Upper lobe of left lung (tissue), 6 donors: ENCODE data around the gene YPEL2. TPM values are rescaled to one million over a fixed set of nuclear protein-coding genes. Genes with fewer than 3 reads are reported as not detected.
A peak's percentile ranks its signal among the peaks of the same experiment; 100 is the strongest.

Experiments used
- ATAC-seq, 2 donors: fragments of 200-7000 bp; cut with Tn5 transposase; one replicate each; pipeline ENCODE4 v1.9.1; 2022; ENCODE audit warnings: mild to moderate bottlenecking in 2 of 2, moderate library complexity in 2 of 2; ENCODE audit not compliant: low FRiP score in 2 of 2
- DNase-seq, 2 donors: peaks; one replicate each; pipeline ENCODE4 v3.0.0-alpha.2; 2019 to 2020
- H3K27ac ChIP-seq, 4 donors: fragments of 200-600 bp; sonication (generic); one replicate each; pipeline ENCODE4 v1.5.1; 2016 to 2019
- H3K27me3 ChIP-seq, 4 donors: fragments of 200-600 bp; sonication (generic); one replicate each; pipeline ENCODE4 v1.5.1; 2017 to 2019
- H3K36me3 ChIP-seq, 4 donors: fragments of 200-600 bp; sonication (generic); one replicate each; pipeline ENCODE4 v1.5.1; 2016 to 2019
- H3K4me1 ChIP-seq, 4 donors: fragments of 200-600 bp; sonication (generic); one replicate each; pipeline ENCODE4 v1.5.1; 2018 to 2019
- H3K4me3 ChIP-seq, 4 donors: fragments of 200-600 bp; sonication (generic); one replicate each; pipeline ENCODE4 v1.5.1; 2017 to 2019; ENCODE audit warnings: mild to moderate bottlenecking in 2 of 4, moderate library complexity in 1 of 4
- H3K9me3 ChIP-seq, 4 donors: fragments of 200-600 bp; sonication (generic); one replicate each; pipeline ENCODE4 v1.5.1; 2018 to 2019
- CTCF ChIP-seq, 6 experiments: fragments of 450-650 bp in 4 of 6; fragments of 200-600 bp in 2 of 6; sonication (generic) in 2 of 6; IDR thresholded peaks; one replicate each; pipeline ENCODE4 v1.5.1; 2016 to 2019; ENCODE audit warnings: antibody characterized with exemption in 6 of 6
- EP300 ChIP-seq, 4 donors: sonication (generic); formaldehyde crosslinking; IDR thresholded peaks; one replicate each; pipeline ENCODE4 v1.5.1; 2017; ENCODE audit warnings: antibody characterized with exemption in 4 of 4, control low read depth in 2 of 4
- POLR2A ChIP-seq, 4 donors: fragments of 450-650 bp; IDR thresholded peaks; one replicate each; pipeline ENCODE4 v1.5.1; 2016 to 2017; ENCODE audit warnings: antibody characterized with exemption in 4 of 4, mild to moderate bottlenecking in 2 of 4
- POLR2AphosphoS5 ChIP-seq, 2 donors: sonication (generic); formaldehyde crosslinking; IDR thresholded peaks; one replicate each; pipeline ENCODE4 v1.5.1; 2017; ENCODE audit warnings: antibody characterized with exemption in 2 of 2
- WGBS, 2 donors: methylation state at CpG; one replicate each; pipeline ENCODE4 v1.1.5; 2017 to 2018; 5-methylcytosine and 5-hydroxymethylcytosine counted together
- total RNA-seq, 6 donors: library from RNA; depleted of rRNA in 4 of 6; stranded (reverse); fragments of >200 nt in 4 of 6; gene quantifications; one replicate each; pipeline versions ENCODE4 v1.1.0 to v1.2.1, GENCODE V29; 2016 to 2021
- donor health status: DM: no; HTN: no; CAD: no; lungs with moderate emphysema.
- donor health status: DM: no; HTN: yes; CAD: no; lungs with severe emphysema.

The YPEL2 gene
- total RNA-seq, 6 donors from 2014 or later = 17.5 to 38.8 (median 26.8) TPM

- H3K4me3 ChIP-seq = no peak overlapping the region
- no peaks in the 10 kb centered on the region for H3K9me3 ChIP-seq
- DNase-seq (no peak), ATAC-seq (peak in 1 of 2 donors; percentile 53)
- H3K27me3 ChIP-seq = no peaks in the 10 kb centered on the region
- no peak overlapping the region for H3K27ac ChIP-seq
- no peak for TF ChIP-seq EP300 (IDR thresholded peaks at IDR 0.05)
- TF ChIP-seq CTCF (IDR thresholded peaks at IDR 0.05) = no peak
- no peak for TF ChIP-seq POLR2AphosphoS5 (IDR thresholded peaks at IDR 0.05)
- no peak for TF ChIP-seq POLR2A (IDR thresholded peaks at IDR 0.05)
- 21 to 28% methylated on average over 2 of the region's 2 CpGs for WGBS, 2 donors
- no peaks in the 10 kb centered on the region for H3K36me3 ChIP-seq
- peaks cover 9 to 17% (median 12%) of the 10 kb centered on the region in 4 donors for H3K4me1 ChIP-seq
Measured at GRCh38 chr17:59435238-59435637, 103.8 kb downstream of the YPEL2 start.

GRCh38 chr17:59436900-59437299 is 105.4 kb downstream of the YPEL2 start:
- H3K4me1 ChIP-seq = peaks cover 18 to 27% (median 23%) of the 10 kb centered on the region in 4 donors
- ATAC-seq (no peak), DNase-seq (no peak)
- no peaks in the 10 kb centered on the region for H3K9me3 ChIP-seq
- H3K4me3 ChIP-seq = no peak overlapping the region
- no peaks in the 10 kb centered on the region for H3K36me3 ChIP-seq
- 80 to 96% methylated on average over 1 to 4 of the region's 4 CpGs for WGBS, 2 donors
- TF ChIP-seq CTCF (IDR thresholded peaks at IDR 0.05) (no peak), EP300 (IDR thresholded peaks at IDR 0.05) (no peak), POLR2AphosphoS5 (IDR thresholded peaks at IDR 0.05) (no peak), POLR2A (IDR thresholded peaks at IDR 0.05) (no peak)
- H3K27me3 ChIP-seq = no peaks in the 10 kb centered on the region
- H3K27ac ChIP-seq = no peak overlapping the region

GRCh38 chr17:59437791-59438281 is 106.4 kb downstream of the YPEL2 start:
- TF ChIP-seq POLR2A (IDR thresholded peaks at IDR 0.05) (no peak), EP300 (IDR thresholded peaks at IDR 0.05) (no peak), CTCF (IDR thresholded peaks at IDR 0.05) (no peak), POLR2AphosphoS5 (IDR thresholded peaks at IDR 0.05) (no peak)
- no peak for ATAC-seq
- no peak overlapping the region for H3K4me3 ChIP-seq
- H3K36me3 ChIP-seq = no peaks in the 10 kb centered on the region
- no peaks in the 10 kb centered on the region for H3K9me3 ChIP-seq
- no peak overlapping the region for H3K27ac ChIP-seq
- WGBS, 2 donors = 48 to 66% methylated on average over 12 of the region's 12 CpGs
- H3K4me1 ChIP-seq = peaks cover 18 to 27% (median 23%) of the 10 kb centered on the region in 4 donors
- H3K27me3 ChIP-seq = no peaks in the 10 kb centered on the region
- DNase-seq = no peak

- Histone ChIP-seq H3K9me3 (no peaks in the 10 kb centered on the region), H3K4me3 (no peak overlapping the region), H3K36me3 (no peaks in the 10 kb centered on the region), H3K27me3 (no peaks in the 10 kb centered on the region), H3K4me1 (peaks cover 18 to 27% (median 23%) of the 10 kb centered on the region in 4 donors), H3K27ac (peak overlapping the region in 1 of 4 donors; percentile 5)
- DNase-seq (no peak), ATAC-seq (no peak)
- WGBS, 2 donors = 77 to 81% methylated on average over 4 of the region's 4 CpGs
- TF ChIP-seq POLR2AphosphoS5 (IDR thresholded peaks at IDR 0.05) (no peak), POLR2A (IDR thresholded peaks at IDR 0.05) (no peak), EP300 (IDR thresholded peaks at IDR 0.05) (no peak), CTCF (IDR thresholded peaks at IDR 0.05) (no peak)
Measured at GRCh38 chr17:59439262-59439661, 107.8 kb downstream of the YPEL2 start.

- no peak for ATAC-seq
- Histone ChIP-seq H3K36me3 (no peaks in the 10 kb centered on the region), H3K4me3 (no peak overlapping the region), H3K27ac (peak overlapping the region in 3 of 4 donors; percentile 5 to 21 (median 9)), H3K4me1 (peaks cover 16 to 24% (median 23%) of the 10 kb centered on the region in 4 donors), H3K27me3 (no peaks in the 10 kb centered on the region), H3K9me3 (no peaks in the 10 kb centered on the region)
- 58 to 64% methylated on average over 6 of the region's 6 CpGs for WGBS, 2 donors
- no peak for TF ChIP-seq CTCF (IDR thresholded peaks at IDR 0.05)
- TF ChIP-seq POLR2AphosphoS5 (IDR thresholded peaks at IDR 0.05) = no peak
- no peak for TF ChIP-seq POLR2A (IDR thresholded peaks at IDR 0.05)
- no peak for TF ChIP-seq EP300 (IDR thresholded peaks at IDR 0.05)
- no peak for DNase-seq
Measured at GRCh38 chr17:59439741-59440211, 108.3 kb downstream of the YPEL2 start.
